ENCODE results near the gene HSD17B11.
"Not testable (repeated sequence)": the region's sequence is repeated elsewhere in the genome, so short reads cannot be mapped to it uniquely, and the experiment has no call there.

Gene HSD17B11

DNA sequence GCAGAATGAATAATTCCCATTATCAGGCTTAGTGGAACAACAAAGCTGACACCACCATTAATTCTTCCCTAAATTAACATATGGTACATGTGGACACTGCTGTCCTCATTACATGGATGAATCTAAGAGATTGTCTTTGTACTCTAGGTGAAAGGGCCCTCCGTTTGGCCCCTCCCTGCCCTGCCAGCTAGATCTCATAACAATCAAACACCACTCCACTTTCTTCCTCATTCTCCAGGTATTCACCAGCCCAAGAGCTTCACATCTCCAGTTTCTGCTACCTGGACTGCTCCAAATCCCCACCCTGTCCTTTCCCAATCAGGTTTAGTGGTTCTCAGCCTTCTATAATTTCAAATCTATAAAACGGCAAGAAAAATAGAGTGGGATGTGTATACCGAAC, 3.8 kb downstream of the HSD17B11 start:
- TF ChIP-seq POLR2AphosphoS5 (IDR thresholded peaks at IDR 0.05; ENCODE audit: low read depth) = no peak
- no peak for TF ChIP-seq GABPA (IDR thresholded peaks at IDR 0.05; ENCODE audit: low read depth)
- no peak for TF ChIP-seq SPI1 (IDR thresholded peaks at IDR 0.05; ENCODE audit: borderline replicate concordance, low read depth)
- TF ChIP-seq, protein P1, sequence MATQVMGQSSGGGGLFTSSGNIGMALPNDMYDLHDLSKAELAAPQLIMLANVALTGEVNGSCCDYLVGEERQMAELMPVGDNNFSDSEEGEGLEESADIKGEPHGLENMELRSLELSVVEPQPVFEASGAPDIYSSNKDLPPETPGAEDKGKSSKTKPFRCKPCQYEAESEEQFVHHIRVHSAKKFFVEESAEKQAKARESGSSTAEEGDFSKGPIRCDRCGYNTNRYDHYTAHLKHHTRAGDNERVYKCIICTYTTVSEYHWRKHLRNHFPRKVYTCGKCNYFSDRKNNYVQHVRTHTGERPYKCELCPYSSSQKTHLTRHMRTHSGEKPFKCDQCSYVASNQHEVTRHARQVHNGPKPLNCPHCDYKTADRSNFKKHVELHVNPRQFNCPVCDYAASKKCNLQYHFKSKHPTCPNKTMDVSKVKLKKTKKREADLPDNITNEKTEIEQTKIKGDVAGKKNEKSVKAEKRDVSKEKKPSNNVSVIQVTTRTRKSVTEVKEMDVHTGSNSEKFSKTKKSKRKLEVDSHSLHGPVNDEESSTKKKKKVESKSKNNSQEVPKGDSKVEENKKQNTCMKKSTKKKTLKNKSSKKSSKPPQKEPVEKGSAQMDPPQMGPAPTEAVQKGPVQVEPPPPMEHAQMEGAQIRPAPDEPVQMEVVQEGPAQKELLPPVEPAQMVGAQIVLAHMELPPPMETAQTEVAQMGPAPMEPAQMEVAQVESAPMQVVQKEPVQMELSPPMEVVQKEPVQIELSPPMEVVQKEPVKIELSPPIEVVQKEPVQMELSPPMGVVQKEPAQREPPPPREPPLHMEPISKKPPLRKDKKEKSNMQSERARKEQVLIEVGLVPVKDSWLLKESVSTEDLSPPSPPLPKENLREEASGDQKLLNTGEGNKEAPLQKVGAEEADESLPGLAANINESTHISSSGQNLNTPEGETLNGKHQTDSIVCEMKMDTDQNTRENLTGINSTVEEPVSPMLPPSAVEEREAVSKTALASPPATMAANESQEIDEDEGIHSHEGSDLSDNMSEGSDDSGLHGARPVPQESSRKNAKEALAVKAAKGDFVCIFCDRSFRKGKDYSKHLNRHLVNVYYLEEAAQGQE (IDR thresholded peaks at IDR 0.05; ENCODE audit: insufficient replicate concordance, low read depth) = no peak
- TF ChIP-seq, protein P2, sequence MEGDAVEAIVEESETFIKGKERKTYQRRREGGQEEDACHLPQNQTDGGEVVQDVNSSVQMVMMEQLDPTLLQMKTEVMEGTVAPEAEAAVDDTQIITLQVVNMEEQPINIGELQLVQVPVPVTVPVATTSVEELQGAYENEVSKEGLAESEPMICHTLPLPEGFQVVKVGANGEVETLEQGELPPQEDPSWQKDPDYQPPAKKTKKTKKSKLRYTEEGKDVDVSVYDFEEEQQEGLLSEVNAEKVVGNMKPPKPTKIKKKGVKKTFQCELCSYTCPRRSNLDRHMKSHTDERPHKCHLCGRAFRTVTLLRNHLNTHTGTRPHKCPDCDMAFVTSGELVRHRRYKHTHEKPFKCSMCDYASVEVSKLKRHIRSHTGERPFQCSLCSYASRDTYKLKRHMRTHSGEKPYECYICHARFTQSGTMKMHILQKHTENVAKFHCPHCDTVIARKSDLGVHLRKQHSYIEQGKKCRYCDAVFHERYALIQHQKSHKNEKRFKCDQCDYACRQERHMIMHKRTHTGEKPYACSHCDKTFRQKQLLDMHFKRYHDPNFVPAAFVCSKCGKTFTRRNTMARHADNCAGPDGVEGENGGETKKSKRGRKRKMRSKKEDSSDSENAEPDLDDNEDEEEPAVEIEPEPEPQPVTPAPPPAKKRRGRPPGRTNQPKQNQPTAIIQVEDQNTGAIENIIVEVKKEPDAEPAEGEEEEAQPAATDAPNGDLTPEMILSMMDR (IDR thresholded peaks at IDR 0.05; ENCODE audit: insufficient read depth, low read length) = no peak
- no peak for DNase-seq (ENCODE audit: low read depth in 1 of 2, low spot score in 1 of 2)
- Histone ChIP-seq H3K4me3 (replicated peaks; ENCODE audit: insufficient read depth, low read length) (peak overlapping the region; percentile 78), H3K27me3 (ENCODE audit: insufficient read depth, poor library complexity, severe bottlenecking) (no peaks in the 10 kb centered on the region), H3K27ac (replicated peaks) (no peak overlapping the region)

GRCh38 chr4:87384466-87385132, 6.4 kb downstream of the HSD17B11 start:
- H3K27me3 ChIP-seq (ENCODE audit: insufficient read depth, poor library complexity, severe bottlenecking) = not testable (repeated sequence)

GRCh38 chr4:87382931-87383330, 8.1 kb downstream of the HSD17B11 start:
- H3K27me3 ChIP-seq (ENCODE audit: insufficient read depth, poor library complexity, severe bottlenecking) = no peaks in the 10 kb centered on the region
- no peak overlapping the region for H3K27ac ChIP-seq (replicated peaks)
- TF ChIP-seq SPI1 (IDR thresholded peaks at IDR 0.05; ENCODE audit: borderline replicate concordance, low read depth) (no peak), POLR2AphosphoS5 (IDR thresholded peaks at IDR 0.05; ENCODE audit: low read depth) (no peak), GABPA (IDR thresholded peaks at IDR 0.05; ENCODE audit: low read depth) (no peak)
- TF ChIP-seq, protein P1 (IDR thresholded peaks at IDR 0.05; ENCODE audit: insufficient replicate concordance, low read depth) = no peak
- TF ChIP-seq, protein P2 (IDR thresholded peaks at IDR 0.05; ENCODE audit: insufficient read depth, low read length) = no peak
- DNase-seq (ENCODE audit: low read depth in 1 of 2, low spot score in 1 of 2) = no peak
- H3K4me3 ChIP-seq (replicated peaks; ENCODE audit: insufficient read depth, low read length) = no peak overlapping the region

More at GRCh38 chr4:87384466-87385132, 6.4 kb downstream of the HSD17B11 start:
- not testable (repeated sequence) for DNase-seq (ENCODE audit: low read depth in 1 of 2, low spot score in 1 of 2); H3K27ac ChIP-seq (replicated peaks); H3K4me3 ChIP-seq (replicated peaks; ENCODE audit: insufficient read depth, low read length)

- Histone ChIP-seq H3K4me3 (replicated peaks; ENCODE audit: insufficient read depth, low read length) (no peak overlapping the region), H3K27me3 (ENCODE audit: insufficient read depth, poor library complexity, severe bottlenecking) (no peaks in the 10 kb centered on the region)
- no peak for TF ChIP-seq SPI1 (IDR thresholded peaks at IDR 0.05; ENCODE audit: borderline replicate concordance, low read depth)
- TF ChIP-seq POLR2AphosphoS5 (IDR thresholded peaks at IDR 0.05; ENCODE audit: low read depth) = no peak
- TF ChIP-seq GABPA (IDR thresholded peaks at IDR 0.05; ENCODE audit: low read depth) = no peak
- TF ChIP-seq, protein P2 (IDR thresholded peaks at IDR 0.05; ENCODE audit: insufficient read depth, low read length) = no peak
- TF ChIP-seq, protein P1 (IDR thresholded peaks at IDR 0.05; ENCODE audit: insufficient replicate concordance, low read depth) = no peak
Observed at GRCh38 chr4:87382116-87382515, 8.9 kb downstream of the HSD17B11 start.

More at GRCh38 chr4:87382116-87382515, 8.9 kb downstream of the HSD17B11 start:
- no peak for DNase-seq (ENCODE audit: low read depth in 1 of 2, low spot score in 1 of 2)
- no peak overlapping the region for H3K27ac ChIP-seq (replicated peaks)
